ENCODE results near the gene CLMN. TPM values are rescaled to one million over a fixed set of nuclear protein-coding genes. Genes with fewer than 3 reads are reported as not detected.
"Not testable (repeated sequence)": the region's sequence is repeated elsewhere in the genome, so short reads cannot be mapped to it uniquely, and the experiment has no call there.

The CLMN gene
- total and polyA plus RNA-seq, 2 donors (not counting 1 experiment from before 2014, with no cell fraction given): 9.6 to 51.5 TPM

DNA sequence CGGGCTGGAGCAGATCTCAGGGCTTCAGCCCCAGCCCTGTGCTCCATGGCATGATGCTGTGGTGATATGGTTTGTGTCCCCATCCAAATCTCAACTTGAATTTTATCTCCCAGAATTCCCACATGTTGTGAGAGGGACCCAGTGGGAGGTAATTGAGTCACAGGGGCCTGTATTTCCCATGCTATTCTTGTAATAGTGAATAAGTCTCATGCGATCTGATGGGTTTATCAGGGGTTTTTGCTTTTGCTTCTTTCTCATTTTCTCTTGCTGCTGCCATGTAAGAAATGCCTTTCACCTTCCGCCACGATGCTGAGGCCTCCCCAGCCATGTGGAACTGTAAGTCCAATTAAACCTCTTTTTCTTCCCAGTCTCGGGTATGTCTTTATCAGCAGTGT is 36.7 kb downstream of the CLMN start:
- H3K27me3 ChIP-seq (replicated peaks in 1 of 4; ENCODE audit: control extremely low read depth in 1 of 4, control insufficient read depth in 3 of 4, insufficient read depth in 4 of 4, low read length in 3 of 4); H3K27ac ChIP-seq (ENCODE audit: low read length in 2 of 2); H2AFZ ChIP-seq (ENCODE audit: insufficient read depth, low read depth, low read length, poor library complexity, severe bottlenecking); H3K27ac Mint-ChIP-seq; H3K9me3 ChIP-seq (ENCODE audit: control extremely low read depth in 1 of 3, control insufficient read depth in 2 of 3, insufficient read depth in 1 of 3, low read length in 2 of 3); DNase-seq; H3K4me3 Mint-ChIP-seq; H3K9ac ChIP-seq (ENCODE audit: low read length); intact Hi-C loops (cut with micrococcal nuclease); H3K27me3 Mint-ChIP-seq; POLR2A ChIA-PET; H3K4me2 ChIP-seq (replicated peaks; ENCODE audit: low read depth, low read length, poor library complexity, severe bottlenecking); H3K4me1 ChIP-seq (ENCODE audit: control insufficient read depth in 2 of 2, insufficient read depth in 2 of 2, low read length in 2 of 2); H4K20me1 ChIP-seq (ENCODE audit: control insufficient read depth, insufficient read depth, low read length, poor library complexity, severe bottlenecking); CTCF ChIA-PET; H3K36me3 ChIP-seq (replicated peaks in 1 of 2; ENCODE audit: control extremely low read depth in 1 of 2, control insufficient read depth in 1 of 2, extremely low read depth in 1 of 2, insufficient read depth in 2 of 2, low read length in 1 of 2); H3K9me3 Mint-ChIP-seq (ENCODE audit: insufficient read depth); ATAC-seq (ENCODE audit: low read depth); H3K4me3 ChIP-seq (ENCODE audit: control extremely low read depth in 1 of 5, extremely low read depth in 1 of 5, insufficient read depth in 1 of 5, low read depth in 2 of 5, low read length in 4 of 5): not testable (repeated sequence)
- 100% methylated on average over 2 of the region's 5 CpGs for WGBS (ENCODE audit: insufficient coverage)
- peaks cover 19% of the 10 kb centered on the region for H3K4me1 Mint-ChIP-seq
- peaks cover 20% of the 10 kb centered on the region for H3K79me2 ChIP-seq (ENCODE audit: control insufficient read depth, insufficient read depth, low read length)

DNA sequence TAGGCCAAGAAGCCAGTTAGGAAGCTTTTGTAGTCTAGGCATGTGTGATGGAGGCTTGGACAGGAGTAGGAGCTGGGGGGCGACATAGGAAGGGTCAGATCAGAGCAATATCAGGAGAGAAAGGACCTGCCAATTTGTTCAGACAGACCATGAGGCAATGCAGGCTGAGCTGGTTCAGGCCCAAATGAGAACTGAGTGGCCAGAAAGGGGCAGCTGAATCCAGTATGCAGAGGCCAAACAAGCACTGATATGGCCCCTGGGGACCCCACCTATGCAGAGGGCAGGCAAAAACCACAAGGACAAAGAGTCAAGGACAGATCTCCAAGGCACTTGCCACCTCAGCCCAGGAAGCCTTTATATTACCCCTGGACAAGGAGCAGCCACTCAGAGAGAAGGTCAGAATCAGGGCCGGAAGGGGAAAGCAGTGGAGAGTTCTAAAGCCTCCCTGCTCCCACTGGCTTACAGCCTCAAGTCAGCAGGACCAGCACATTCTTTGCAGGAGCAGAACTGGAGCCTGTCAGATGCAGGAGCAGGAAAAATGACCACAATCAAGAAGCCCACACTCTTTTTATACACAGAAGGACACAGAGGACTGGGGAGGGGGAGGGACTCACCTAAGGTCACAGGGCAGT is 37.2 kb downstream of the CLMN start:
- Histone ChIP-seq H3K27ac (ENCODE audit: low read length in 2 of 2) (no peak overlapping the region), H3K9ac (ENCODE audit: low read length) (no peak overlapping the region), H3K79me2 (ENCODE audit: control insufficient read depth, insufficient read depth, low read length) (peaks cover 15% of the 10 kb centered on the region), H3K36me3 (replicated peaks in 1 of 2; ENCODE audit: control extremely low read depth in 1 of 2, control insufficient read depth in 1 of 2, extremely low read depth in 1 of 2, insufficient read depth in 2 of 2, low read length in 1 of 2) (no peaks in the 10 kb centered on the region), H3K9me3 (ENCODE audit: control extremely low read depth in 1 of 3, control insufficient read depth in 2 of 3, insufficient read depth in 1 of 3, low read length in 2 of 3) (no peaks in the 10 kb centered on the region), H3K4me3 (ENCODE audit: control extremely low read depth in 1 of 5, extremely low read depth in 1 of 5, insufficient read depth in 1 of 5, low read depth in 2 of 5, low read length in 4 of 5) (no peak overlapping the region), H2AFZ (ENCODE audit: insufficient read depth, low read depth, low read length, poor library complexity, severe bottlenecking) (no peak overlapping the region), H3K4me2 (replicated peaks; ENCODE audit: low read depth, low read length, poor library complexity, severe bottlenecking) (no peak overlapping the region), H3K27me3 (replicated peaks in 1 of 4; ENCODE audit: control extremely low read depth in 1 of 4, control insufficient read depth in 3 of 4, insufficient read depth in 4 of 4, low read length in 3 of 4) (no peaks in the 10 kb centered on the region), H4K20me1 (ENCODE audit: control insufficient read depth, insufficient read depth, low read length, poor library complexity, severe bottlenecking) (peaks cover 6% of the 10 kb centered on the region), H3K4me1 (ENCODE audit: control insufficient read depth in 2 of 2, insufficient read depth in 2 of 2, low read length in 2 of 2) (peaks cover 0 to 10% of the 10 kb centered on the region in 2 donors)
- Mint-ChIP-seq H3K9me3 (ENCODE audit: insufficient read depth) (no peaks in the 10 kb centered on the region), H3K4me1 (peaks cover 16% of the 10 kb centered on the region), H3K27ac (no peak overlapping the region), H3K4me3 (no peak overlapping the region), H3K27me3 (no peaks in the 10 kb centered on the region)
- ChIA-PET POLR2A (no interaction called here), CTCF (no interaction called here)
- no peak for TF ChIP-seq CTCF (IDR thresholded peaks at IDR 0.05)
- no peak for TF ChIP-seq EZH2 (IDR thresholded peaks at IDR 0.05; ENCODE audit: borderline replicate concordance, insufficient read depth, low read depth, low read length, poor library complexity, severe bottlenecking)
- intact Hi-C loops (cut with micrococcal nuclease): no loop called here
- no peak for DNase-seq
- ATAC-seq (ENCODE audit: low read depth): no peak
- 90% methylated on average over 1 of the region's 2 CpGs for WGBS (ENCODE audit: insufficient coverage)
